K562 (cell line): Measurements from ENCODE around the gene RCSD1. TPM values are rescaled to one million over a fixed set of nuclear protein-coding genes. Genes with fewer than 3 reads are reported as not detected.

Source experiments
- BRD9 ChIP-seq: fragments of 450-650 bp; IDR thresholded peaks from 2 replicates; pipeline ENCODE4 v1.6.1; 2018; ENCODE audit warnings: low read depth; ENCODE audit not compliant: partially characterized antibody
- CEBPB ChIP-seq: fragments of 450-650 bp; IDR thresholded peaks from 2 replicates; pipeline ENCODE4 v1.6.1; 2016; ENCODE audit warnings: missing genetic modification characterization, missing compliant biosample characterization
- CEBPG ChIP-seq, 3 experiments: fragments of 200-800 bp in 1 of 3; sonication (Bioruptor generic) in 1 of 3; sonication (generic) in 1 of 3; formaldehyde crosslinking in 1 of 3; IDR thresholded peaks in 2 of 3; conservative IDR thresholded peaks in 1 of 3; 2 replicates each; pipeline versions ENCODE4 v1.6.1 to v1.8.0; 2016 to 2022; ENCODE audit warnings: missing compliant biosample characterization in 2 of 3, missing genetic modification characterization in 2 of 3, mild to moderate bottlenecking in 1 of 3, missing genetic modification reagents in 1 of 3
- CTCF ChIP-seq, 3 experiments: IDR thresholded peaks in 2 of 3; conservative IDR thresholded peaks in 1 of 3; 2 replicates each; pipeline ENCODE4 v1.5.1; 2011 to 2012; ENCODE audit warnings: low read length in 3 of 3, mild to moderate bottlenecking in 3 of 3, control low read depth in 2 of 3, improper control_type of control experiment in 1 of 3, inconsistent platforms in 1 of 3, low read depth in 1 of 3, mixed read lengths in 1 of 3, moderate library complexity in 1 of 3; ENCODE audit not compliant: insufficient read depth in 2 of 3
- E2F8 ChIP-seq: fragments of 450-650 bp; IDR thresholded peaks from 2 replicates; pipeline ENCODE4 v1.7.1; 2018; ENCODE audit warnings: mild to moderate bottlenecking, low read depth; ENCODE audit not compliant: partially characterized antibody
- FOXJ3 ChIP-seq: sonication (generic); formaldehyde crosslinking; IDR thresholded peaks from 2 replicates; pipeline ENCODE4 v1.4.0; 2020; ENCODE audit warnings: mild to moderate bottlenecking, missing genetic modification reagents
- HINFP ChIP-seq: fragments of 450-650 bp; conservative IDR thresholded peaks from 2 replicates; pipeline ENCODE4 v1.6.1; 2016; ENCODE audit warnings: missing genetic modification characterization, low read depth, mild to moderate bottlenecking, control low read depth, missing compliant biosample characterization
- JUND ChIP-seq, 2 experiments: IDR thresholded peaks; 2 replicates in 1 of 2; 3 replicates in 1 of 2; pipeline ENCODE4 v1.6.1; 2011; ENCODE audit warnings: borderline replicate concordance in 2 of 2, low read depth in 2 of 2, low read length in 2 of 2, improper control_type of control experiment in 1 of 2, missing biosample characterization in 1 of 2, missing genetic modification characterization in 1 of 2, missing genetic modification reagents in 1 of 2
- KDM1A ChIP-seq, 2 experiments: fragments of 450-650 bp; IDR thresholded peaks; 2 replicates each; pipeline ENCODE4 v1.6.1; 2016; ENCODE audit warnings: mild to moderate bottlenecking in 2 of 2
- MLLT1 ChIP-seq, 2 experiments: fragments of 450-650 bp; IDR thresholded peaks; 2 replicates each; pipeline ENCODE4 v1.6.1; 2016
- NBN ChIP-seq: fragments of 450-650 bp; IDR thresholded peaks from 2 replicates; pipeline ENCODE4 v1.6.1; 2016; ENCODE audit warnings: low read depth, mild to moderate bottlenecking
- NFATC3 ChIP-seq: fragments of 450-650 bp; IDR thresholded peaks from 2 replicates; pipeline ENCODE4 v1.6.1; 2017; ENCODE audit warnings: mild to moderate bottlenecking
- NFIC ChIP-seq: fragments of 450-650 bp; IDR thresholded peaks from 2 replicates; pipeline ENCODE4 v1.6.1; 2017; ENCODE audit warnings: mild to moderate bottlenecking, inconsistent platforms
- PTRF ChIP-seq: fragments of 450-650 bp; IDR thresholded peaks from 2 replicates; pipeline ENCODE4 v1.6.1; 2016; ENCODE audit warnings: mild to moderate bottlenecking, missing genetic modification characterization, missing compliant biosample characterization
- RCOR1 ChIP-seq, 2 experiments: IDR thresholded peaks; 2 replicates each; pipeline ENCODE4 v1.6.1; 2012; ENCODE audit warnings: low read depth in 2 of 2, low read length in 2 of 2, borderline replicate concordance in 1 of 2, improper control_type of control experiment in 1 of 2
- SOX6 ChIP-seq: fragments of 450-650 bp; IDR thresholded peaks from 2 replicates; pipeline ENCODE4 v1.6.1; 2014; ENCODE audit warnings: mild to moderate bottlenecking
- SP1 ChIP-seq: sonication (generic); formaldehyde crosslinking; IDR thresholded peaks from 2 replicates; pipeline ENCODE4 v1.8.1; 2022; ENCODE audit warnings: mild to moderate bottlenecking, missing genetic modification reagents
- ZNF232 ChIP-seq: sonication (generic); formaldehyde crosslinking; IDR thresholded peaks from 2 replicates; pipeline ENCODE4 v1.8.0; 2022; ENCODE audit warnings: mild to moderate bottlenecking, missing genetic modification reagents
- ZNF239 ChIP-seq: fragments of 250-450 bp; sonication (Bioruptor Pico); IDR thresholded peaks from 2 replicates; pipeline ENCODE4 v1.4.0; 2020; ENCODE audit warnings: mild to moderate bottlenecking
- polyA plus RNA-seq, 8 experiments: library from polyadenylated mRNA; depleted of rRNA in 4 of 8; stranded (reverse) in 5 of 8; unstranded in 3 of 8; fragments of >200 nt; fragmentation: Nextera tagmentation in 2 of 8; fragmentation: Illumina TruSeq in 1 of 8; extraction: Ambion mirVana in 2 of 8; extraction: Trizol in 1 of 8; gene quantifications; 2 replicates each; pipeline versions ENCODE4 v1.2.1 to v1.2.3, GENCODE V29; 2011 to 2014; ENCODE audit warnings: inconsistent platforms in 1 of 8, missing spikeins in 1 of 8
- total RNA-seq, 7 experiments: library from RNA; depleted of rRNA in 6 of 7; stranded (reverse); fragments of >200 nt in 6 of 7; fragmentation: Illumina TruSeq in 2 of 7; extraction: Trizol in 2 of 7; gene quantifications; 2 replicates each; pipeline versions ENCODE4 v1.2.1 to v1.2.3, GENCODE V29; 2011 to 2021; ENCODE audit warnings: low replicate concordance in 1 of 7

The RCSD1 gene
- total and polyA plus RNA-seq, 9 of the 15 experiments (the other 6 are each of a cell fraction or from before 2014, with no cell fraction given), result 7.8 to 69.8 (median 45.3) TPM

GRCh38 chr1:167720965-167721616 lies 91.1 kb downstream of the RCSD1 start (continued):
- 0 out of 2 replicates have a peak, but pooled peaks have one; percentile 15 for TF ChIP-seq HINFP (tag)
- peak; percentile 18; the same call in 1 of the 2 replicates for TF ChIP-seq PTRF (tag)
- 0 out of 2 replicates have a peak, but pooled peaks have one; percentile 6 for TF ChIP-seq SOX6
- 0 out of 2 replicates have a peak, but pooled peaks have one; percentile 7 for TF ChIP-seq JUND (IDR thresholded peaks at IDR 0.05; ENCODE audit: borderline replicate concordance, low read depth, low read length)
- TF ChIP-seq JUND (tag; IDR thresholded peaks at IDR 0.05; ENCODE audit: borderline replicate concordance, low read depth, low read length), result no peak; the same call in 2 of the 3 replicates
- TF ChIP-seq RCOR1 (IDR thresholded peaks at IDR 0.05; ENCODE audit: borderline replicate concordance in 1 of 2, low read depth in 2 of 2, low read length in 2 of 2), result peak; percentile 79 to 90; a peak in 3 of 4 replicates
- peak; percentile 87 to 91 for TF ChIP-seq KDM1A (IDR thresholded peaks at IDR 0.05)
- 0 out of 2 replicates have a peak, but pooled peaks have one; percentile 36 for TF ChIP-seq SP1 (CRISPR knock-in tag)
- TF ChIP-seq FOXJ3 (CRISPR knock-in tag), result no peak
- no peak for TF ChIP-seq BRD9
- peak; percentile 28 to 54 (median 37); a peak in 3 of 6 replicates for TF ChIP-seq CTCF (IDR thresholded peaks at IDR 0.05 in 2 of 3, conservative IDR thresholded peaks at IDR 0.05 in 1 of 3; ENCODE audit: insufficient read depth in 2 of 3, low read depth in 1 of 3, low read length in 3 of 3)
- no peak for TF ChIP-seq ZNF239 (CRISPR knock-in tag)
- TF ChIP-seq CEBPB (tag), result peak; percentile 89
- TF ChIP-seq E2F8, result peak; percentile 29
- peak; percentile 16; the same call in 1 of the 2 replicates for TF ChIP-seq NFIC
- peak; percentile 32; the same call in 1 of the 2 replicates for TF ChIP-seq CEBPG (CRISPR knock-in tag; IDR thresholded peaks at IDR 0.05)
- TF ChIP-seq CEBPG (tag; conservative IDR thresholded peaks at IDR 0.05 in 1 of 2, IDR thresholded peaks at IDR 0.05 in 1 of 2), result peak in 1 of 2 experiments; percentile 82; a peak in 2 of 4 replicates
- no peak for TF ChIP-seq NFATC3
- no peak for TF ChIP-seq ZNF232
- TF ChIP-seq MLLT1 (IDR thresholded peaks at IDR 0.05), result 0 out of 4 replicates have a peak, but pooled peaks of 1 of the 2 experiments have one; percentile 29
- TF ChIP-seq NBN, result peak; percentile 61; the same call in 1 of the 2 replicates
